Esophagus muscularis mucosa (tissue), 4 donors: ENCODE data around the gene BCAS3.

Source experiments
- EP300 ChIP-seq: sonication (generic); formaldehyde crosslinking; IDR thresholded peaks from one replicate; pipeline ENCODE4 v1.6.1; 2017; ENCODE audit warnings: antibody characterized with exemption
- POLR2A ChIP-seq: fragments of 450-650 bp; IDR thresholded peaks from one replicate; pipeline ENCODE4 v1.6.1; 2017; ENCODE audit warnings: antibody characterized with exemption, moderate library complexity, mild to moderate bottlenecking, low read depth
- POLR2AphosphoS5 ChIP-seq, 2 donors: sonication (generic); formaldehyde crosslinking; IDR thresholded peaks; one replicate each; pipeline ENCODE4 v1.6.1; 2017; ENCODE audit warnings: antibody characterized with exemption in 2 of 2
- TF ChIP-seq, protein P1 (sequence below), 3 experiments: fragments of 200-600 bp in 2 of 3; fragments of 450-650 bp in 1 of 3; sonication (generic) in 2 of 3; IDR thresholded peaks; one replicate each; pipeline ENCODE4 v1.5.1; 2017 to 2019; ENCODE audit warnings: antibody characterized with exemption in 3 of 3, mild to moderate bottlenecking in 2 of 3, moderate library complexity in 1 of 3

GRCh38 chr17:60647705-60648104 is 29.9 kb upstream of the BCAS3 start:
- TF ChIP-seq, protein P1, sequence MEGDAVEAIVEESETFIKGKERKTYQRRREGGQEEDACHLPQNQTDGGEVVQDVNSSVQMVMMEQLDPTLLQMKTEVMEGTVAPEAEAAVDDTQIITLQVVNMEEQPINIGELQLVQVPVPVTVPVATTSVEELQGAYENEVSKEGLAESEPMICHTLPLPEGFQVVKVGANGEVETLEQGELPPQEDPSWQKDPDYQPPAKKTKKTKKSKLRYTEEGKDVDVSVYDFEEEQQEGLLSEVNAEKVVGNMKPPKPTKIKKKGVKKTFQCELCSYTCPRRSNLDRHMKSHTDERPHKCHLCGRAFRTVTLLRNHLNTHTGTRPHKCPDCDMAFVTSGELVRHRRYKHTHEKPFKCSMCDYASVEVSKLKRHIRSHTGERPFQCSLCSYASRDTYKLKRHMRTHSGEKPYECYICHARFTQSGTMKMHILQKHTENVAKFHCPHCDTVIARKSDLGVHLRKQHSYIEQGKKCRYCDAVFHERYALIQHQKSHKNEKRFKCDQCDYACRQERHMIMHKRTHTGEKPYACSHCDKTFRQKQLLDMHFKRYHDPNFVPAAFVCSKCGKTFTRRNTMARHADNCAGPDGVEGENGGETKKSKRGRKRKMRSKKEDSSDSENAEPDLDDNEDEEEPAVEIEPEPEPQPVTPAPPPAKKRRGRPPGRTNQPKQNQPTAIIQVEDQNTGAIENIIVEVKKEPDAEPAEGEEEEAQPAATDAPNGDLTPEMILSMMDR (IDR thresholded peaks at IDR 0.05), result no peak
- TF ChIP-seq POLR2AphosphoS5 (IDR thresholded peaks at IDR 0.05) (no peak), EP300 (no peak), POLR2A (no peak)
